ENCODE results near the gene RPL10A.
"Not testable (repeated sequence)": the region's sequence is repeated elsewhere in the genome, so short reads cannot be mapped to it uniquely, and the experiment has no call there.

Gene RPL10A

GRCh38 chr6:35468181-35468979 lies at the start of gene RPL10A:
RPL10A (plus strand) TSS chr6:35468401; CDS start chr6:35468435, 34 bp downstream.
- DNase-seq = peak; percentile 97

GRCh38 chr6:35419417-35419816 lies 48.8 kb upstream of the RPL10A start:
- DNase-seq = no peak

- DNase-seq = no peak
Measured at GRCh38 chr6:35419961-35420360, 48.2 kb upstream of the RPL10A start.

GRCh38 chr6:35425284-35425683 lies 42.9 kb upstream of the RPL10A start:
- DNase-seq = no peak

- DNase-seq = no peak
Measured at GRCh38 chr6:35426074-35426473, 42.1 kb upstream of the RPL10A start.

GRCh38 chr6:35427435-35427834 lies 40.8 kb upstream of the RPL10A start:
- no peak for DNase-seq

GRCh38 chr6:35427851-35428321 lies 40.3 kb upstream of the RPL10A start:
- no peak for DNase-seq

- no peak for DNase-seq
Measured at GRCh38 chr6:35428421-35429149, 39.6 kb upstream of the RPL10A start.

- DNase-seq = no peak
Measured at GRCh38 chr6:35429463-35429862, 38.7 kb upstream of the RPL10A start.

GRCh38 chr6:35432291-35432690 lies 35.9 kb upstream of the RPL10A start:
- no peak for DNase-seq

GRCh38 chr6:35432702-35433101 lies 35.5 kb upstream of the RPL10A start:
- not testable (repeated sequence) for DNase-seq

GRCh38 chr6:35435074-35435837 lies 32.9 kb upstream of the RPL10A start:
- no peak for DNase-seq

GRCh38 chr6:35436071-35436857 lies 31.9 kb upstream of the RPL10A start:
- no peak for DNase-seq

GRCh38 chr6:35438378-35439065 lies 29.7 kb upstream of the RPL10A start:
- not testable (repeated sequence) for DNase-seq

- DNase-seq = no peak
Measured at GRCh38 chr6:35439308-35439707, 28.9 kb upstream of the RPL10A start.

GRCh38 chr6:35441205-35441604 lies 27.0 kb upstream of the RPL10A start:
- no peak for DNase-seq

- no peak for DNase-seq
Measured at GRCh38 chr6:35441642-35442041, 26.6 kb upstream of the RPL10A start.

- DNase-seq = no peak
Measured at GRCh38 chr6:35442693-35443092, 25.5 kb upstream of the RPL10A start.

GRCh38 chr6:35443341-35444030 lies 24.7 kb upstream of the RPL10A start:
- DNase-seq = no peak

GRCh38 chr6:35445691-35446090 lies 22.5 kb upstream of the RPL10A start:
- no peak for DNase-seq

- no peak for DNase-seq
Measured at GRCh38 chr6:35448191-35448590, 20.0 kb upstream of the RPL10A start.
